Esophagus squamous epithelium (tissue), 5 donors: ENCODE results near the gene SAXO1. TPM values are rescaled to one million over a fixed set of nuclear protein-coding genes. Genes with fewer than 3 reads are reported as not detected.

Experiments used
- DNase-seq: peaks from one replicate; lab custom pipeline; 2025; lab: John Stamatoyannopoulos, UW
- H3K27ac ChIP-seq, 4 donors: fragments of 200-600 bp; sonication (generic); one replicate each; pipeline ENCODE4 v1.5.1; 2016 to 2019; ENCODE audit warnings: mild to moderate bottlenecking in 1 of 4
- H3K27me3 ChIP-seq, 4 donors: fragments of 200-600 bp; sonication (generic); 1 replicate in 3 of 4; 2 replicates in 1 of 4; pipeline versions ENCODE4 v1.5.1 to v1.6.0; 2017 to 2021; ENCODE audit warnings: antibody characterized with exemption in 1 of 4
- H3K36me3 ChIP-seq, 3 donors: fragments of 200-600 bp; sonication (generic); one replicate each; pipeline ENCODE4 v1.5.1; 2016 to 2019
- H3K4me1 ChIP-seq, 3 donors: fragments of 200-600 bp; sonication (generic); one replicate each; pipeline ENCODE4 v1.5.1; 2017 to 2019
- H3K4me3 ChIP-seq, 4 donors: fragments of 200-600 bp; sonication (generic); 1 replicate in 3 of 4; 2 replicates in 1 of 4; pipeline ENCODE4 v1.5.1; 2016 to 2019; ENCODE audit warnings: mild to moderate bottlenecking in 2 of 4, moderate library complexity in 1 of 4
- H3K9me3 ChIP-seq, 3 donors: fragments of 200-600 bp; sonication (generic); one replicate each; pipeline ENCODE4 v1.5.1; 2016 to 2019
- POLR2A ChIP-seq, 4 donors: fragments of 450-650 bp; IDR thresholded peaks; one replicate each; pipeline ENCODE4 v1.6.1; 2017; ENCODE audit warnings: antibody characterized with exemption in 4 of 4, mild to moderate bottlenecking in 4 of 4, moderate library complexity in 3 of 4
- WGBS, 2 donors: methylation state at CpG; one replicate each; pipeline ENCODE4 v1.1.5; 2018; 5-methylcytosine and 5-hydroxymethylcytosine counted together
- intact Hi-C: fragments of 100-400 bp; cut with DNase I; formaldehyde crosslinking; loops from one replicate; pipeline ENCODE4 v1.15.0; 2022
- total RNA-seq, 4 donors: library from RNA; depleted of rRNA; stranded (reverse); fragments of >200 nt; gene quantifications; one replicate each; pipeline ENCODE4 v1.1.0, GENCODE V29; 2016
- TF ChIP-seq, protein P1 (sequence below), 6 experiments: fragments of 450-650 bp in 4 of 6; fragments of 200-600 bp in 2 of 6; sonication (generic) in 2 of 6; IDR thresholded peaks; one replicate each; pipeline ENCODE4 v1.5.1; 2016 to 2019; ENCODE audit warnings: antibody characterized with exemption in 6 of 6, mild to moderate bottlenecking in 4 of 6, moderate library complexity in 4 of 6
- donor health status: DM: yes; HTN: yes; CAD: no.

SAXO1 gene
- not detected for total RNA-seq

GRCh38 chr9:19033015-19033414 lies at the start of gene SAXO1:
TSS of gene SAXO1 (minus strand) at chr9:19033209. CDS start at chr9:19032908, 301 bp downstream.
- no peak for DNase-seq
- WGBS, 2 donors: 82% methylated on average over 4 of the region's 20 CpGs; no CpG with 5 or more reads in 1 of the 2 donors
- Histone ChIP-seq H3K27me3 (peaks cover 0 to 4% (median 0%) of the 10 kb centered on the region in 4 donors), H3K9me3 (no peaks in the 10 kb centered on the region), H3K27ac (no peak within 1 kb of the TSS), H3K36me3 (no peaks in the 10 kb centered on the region), H3K4me3 (no peak within 1 kb of the TSS), H3K4me1 (no peaks in the 10 kb centered on the region)
- TF ChIP-seq POLR2A (IDR thresholded peaks at IDR 0.05): no peak
- TF ChIP-seq, protein P1, sequence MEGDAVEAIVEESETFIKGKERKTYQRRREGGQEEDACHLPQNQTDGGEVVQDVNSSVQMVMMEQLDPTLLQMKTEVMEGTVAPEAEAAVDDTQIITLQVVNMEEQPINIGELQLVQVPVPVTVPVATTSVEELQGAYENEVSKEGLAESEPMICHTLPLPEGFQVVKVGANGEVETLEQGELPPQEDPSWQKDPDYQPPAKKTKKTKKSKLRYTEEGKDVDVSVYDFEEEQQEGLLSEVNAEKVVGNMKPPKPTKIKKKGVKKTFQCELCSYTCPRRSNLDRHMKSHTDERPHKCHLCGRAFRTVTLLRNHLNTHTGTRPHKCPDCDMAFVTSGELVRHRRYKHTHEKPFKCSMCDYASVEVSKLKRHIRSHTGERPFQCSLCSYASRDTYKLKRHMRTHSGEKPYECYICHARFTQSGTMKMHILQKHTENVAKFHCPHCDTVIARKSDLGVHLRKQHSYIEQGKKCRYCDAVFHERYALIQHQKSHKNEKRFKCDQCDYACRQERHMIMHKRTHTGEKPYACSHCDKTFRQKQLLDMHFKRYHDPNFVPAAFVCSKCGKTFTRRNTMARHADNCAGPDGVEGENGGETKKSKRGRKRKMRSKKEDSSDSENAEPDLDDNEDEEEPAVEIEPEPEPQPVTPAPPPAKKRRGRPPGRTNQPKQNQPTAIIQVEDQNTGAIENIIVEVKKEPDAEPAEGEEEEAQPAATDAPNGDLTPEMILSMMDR (IDR thresholded peaks at IDR 0.05): no peak
- intact Hi-C loops: no loop called here

- DNase-seq: no peak
- TF ChIP-seq POLR2A (IDR thresholded peaks at IDR 0.05): no peak
- TF ChIP-seq, protein P1 (IDR thresholded peaks at IDR 0.05): no peak
- Histone ChIP-seq H3K4me3 (no peak overlapping the region), H3K36me3 (peaks cover 0 to 89% (median 19%) of the 10 kb centered on the region in 3 donors), H3K27ac (no peak overlapping the region), H3K9me3 (no peaks in the 10 kb centered on the region), H3K27me3 (no peaks in the 10 kb centered on the region), H3K4me1 (no peaks in the 10 kb centered on the region)
- intact Hi-C loops: no loop called here
- WGBS, 2 donors: 41 to 50% methylated on average over 1 of the region's 1 CpG
Observed at GRCh38 chr9:19074836-19075235, 41.8 kb upstream of the SAXO1 start.

GRCh38 chr9:19074229-19074628 lies 41.2 kb upstream of the SAXO1 start:
- peaks cover 0 to 89% (median 19%) of the 10 kb centered on the region in 3 donors for H3K36me3 ChIP-seq
- no peaks in the 10 kb centered on the region for H3K9me3 ChIP-seq
- intact Hi-C loops: no loop called here
- H3K27me3 ChIP-seq: no peaks in the 10 kb centered on the region
- DNase-seq: no peak
- 87 to 96% methylated on average over 2 of the region's 2 CpGs for WGBS, 2 donors
- H3K27ac ChIP-seq: no peak overlapping the region
- TF ChIP-seq POLR2A (IDR thresholded peaks at IDR 0.05): no peak
- TF ChIP-seq, protein P1 (IDR thresholded peaks at IDR 0.05): no peak
- H3K4me1 ChIP-seq: no peaks in the 10 kb centered on the region
- H3K4me3 ChIP-seq: no peak overlapping the region

DNA sequence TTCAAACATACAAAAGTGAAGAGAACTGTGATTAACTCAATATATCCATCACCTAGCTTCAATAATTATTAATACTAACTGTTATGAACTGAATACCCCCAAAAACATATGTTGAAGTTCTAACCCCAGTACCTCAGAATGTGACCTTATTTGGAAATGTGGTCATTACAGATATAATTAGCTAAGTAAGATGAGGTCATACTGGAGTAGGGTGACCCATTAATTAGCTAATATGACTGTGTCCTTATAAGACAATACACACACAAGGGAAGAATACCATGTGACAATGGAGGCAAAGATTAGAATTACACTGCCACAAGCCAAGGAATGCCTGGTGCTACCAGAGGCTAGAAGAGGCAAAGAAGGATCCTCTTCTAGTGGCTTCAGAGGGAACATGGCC lies 24.0 kb upstream of the SAXO1 start:
- H3K4me1 ChIP-seq: peaks cover 0 to 13% (median 2%) of the 10 kb centered on the region in 3 donors
- H3K9me3 ChIP-seq: no peaks in the 10 kb centered on the region
- H3K27me3 ChIP-seq: no peaks in the 10 kb centered on the region
- intact Hi-C loops: no loop called here
- no peak overlapping the region for H3K4me3 ChIP-seq
- H3K36me3 ChIP-seq: peaks cover 0 to 56% (median 8%) of the 10 kb centered on the region in 3 donors
- no peak overlapping the region for H3K27ac ChIP-seq
- no peak for DNase-seq
- no peak for TF ChIP-seq POLR2A (IDR thresholded peaks at IDR 0.05)
- TF ChIP-seq, protein P1 (IDR thresholded peaks at IDR 0.05): no peak

DNA sequence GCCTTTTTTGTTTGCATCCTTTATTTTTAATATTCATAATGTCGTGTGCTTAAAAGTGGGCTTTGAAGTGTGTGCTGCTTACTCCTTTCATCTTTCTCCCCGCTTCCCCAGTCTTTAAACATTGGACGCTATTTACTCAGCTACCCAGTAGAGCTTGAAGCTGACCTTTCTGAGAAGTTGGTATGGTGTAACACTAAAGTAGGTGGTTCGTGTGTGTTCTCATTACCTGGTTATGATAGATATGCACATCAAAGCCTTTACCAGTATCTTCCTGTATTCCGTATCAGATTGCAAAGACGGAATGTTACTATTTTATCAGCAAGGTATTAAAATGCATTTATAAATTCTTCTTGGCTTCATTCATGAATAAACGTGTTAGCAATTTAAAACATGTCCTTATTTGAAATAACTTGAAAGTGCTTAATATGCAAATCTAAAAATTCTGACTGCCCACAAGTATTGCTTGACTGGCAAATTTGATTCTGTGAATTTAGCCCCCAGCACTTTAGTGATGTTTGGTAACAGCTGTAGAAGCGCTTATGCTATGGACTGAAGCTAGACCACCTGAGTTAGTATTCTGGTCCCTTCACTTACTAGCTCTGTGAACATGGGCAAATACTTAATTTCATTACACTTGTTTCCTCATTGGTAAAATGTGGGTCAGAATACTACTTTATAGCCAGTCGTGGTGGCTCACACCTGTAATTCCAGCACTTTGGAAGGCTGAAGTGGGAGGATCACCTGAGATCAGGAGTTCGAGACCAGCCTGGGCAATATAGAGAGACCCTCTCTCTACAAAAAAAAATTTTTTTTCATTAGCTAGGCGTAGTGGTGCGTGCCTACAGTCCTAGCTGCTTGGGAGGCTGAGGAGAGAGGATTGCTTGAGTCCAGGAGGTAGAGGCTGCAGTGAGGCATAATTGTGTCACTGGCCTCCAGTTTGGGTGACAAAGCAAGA lies 17.9 kb upstream of the SAXO1 start:
- Histone ChIP-seq H3K27ac (peak overlapping the region in 2 of 4 donors; percentile 94 to 97), H3K4me1 (peaks cover 4 to 44% (median 24%) of the 10 kb centered on the region in 3 donors), H3K4me3 (peak overlapping the region; percentile 62 to 86 (median 82)), H3K27me3 (no peaks in the 10 kb centered on the region), H3K36me3 (no peaks in the 10 kb centered on the region), H3K9me3 (no peaks in the 10 kb centered on the region)
- DNase-seq: no peak
- TF ChIP-seq POLR2A (IDR thresholded peaks at IDR 0.05): no peak
- TF ChIP-seq, protein P1 (IDR thresholded peaks at IDR 0.05): no peak
- 54 to 55% methylated on average over 12 of the region's 12 CpGs for WGBS, 2 donors
- intact Hi-C loops: no loop called here
